Measurements from ENCODE around the gene ZNF407. TPM values are rescaled to one million over a fixed set of nuclear protein-coding genes. Genes with fewer than 3 reads are reported as not detected.

Gene ZNF407
- total RNA-seq, 1 donor from 2014 or later, result 9.0 TPM

DNA sequence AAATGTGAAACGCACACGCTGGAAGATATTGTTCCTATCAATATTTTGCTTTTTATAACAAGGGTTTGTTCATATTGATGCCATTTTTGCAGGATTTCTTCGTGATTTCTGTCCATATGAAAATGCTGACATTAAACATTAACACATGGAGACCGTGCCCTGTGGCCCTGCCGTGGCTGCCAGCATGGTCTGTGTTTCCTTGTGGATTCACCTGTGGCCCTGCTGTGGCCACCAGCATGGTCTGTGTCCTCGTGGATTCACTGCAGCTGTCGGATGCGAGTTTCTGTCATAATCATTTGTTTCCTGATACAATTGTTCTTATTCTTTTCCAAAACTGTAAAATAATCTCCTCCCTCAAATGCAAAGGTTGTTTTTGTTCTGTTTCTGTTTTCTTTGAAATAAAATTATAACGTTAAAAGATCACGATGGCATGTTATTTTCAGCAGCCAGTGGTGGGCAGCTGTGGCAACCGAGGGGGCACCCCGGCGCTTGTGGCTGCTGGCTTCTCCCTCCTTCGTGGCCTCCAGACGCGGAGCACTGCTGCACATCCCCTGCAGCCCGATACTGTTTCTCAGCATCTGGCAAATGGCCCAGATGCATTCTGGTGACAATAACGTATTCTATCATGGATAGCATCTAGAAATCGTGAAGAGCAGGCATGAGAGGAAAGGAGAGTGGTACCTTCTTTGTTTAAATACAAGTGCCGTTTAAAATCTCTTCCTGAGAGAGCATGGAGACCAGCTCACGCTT is 467.8 kb downstream of the ZNF407 start:
- Mint-ChIP-seq H3K27ac (no peak overlapping the region), H3K4me1 (peaks cover under 1% of the 10 kb centered on the region), H3K36me3 (no peaks in the 10 kb centered on the region), H3K4me3 (no peak overlapping the region), H3K9me3 (peaks cover 7% of the 10 kb centered on the region), H3K27me3 (ENCODE audit: insufficient read depth, low read depth) (peaks cover 3% of the 10 kb centered on the region)
- H3K9ac ChIP-seq, result no peak overlapping the region
- H3K27ac ChIP-seq, result no peak overlapping the region
- H3K79me2 ChIP-seq (ENCODE audit: low read depth), result no peaks in the 10 kb centered on the region
- TF ChIP-seq EZH2 (IDR thresholded peaks at IDR 0.05), result no peak
- no peak for TF ChIP-seq EZH2phosphoT487 (IDR thresholded peaks at IDR 0.05)
- TF ChIP-seq, protein P1, sequence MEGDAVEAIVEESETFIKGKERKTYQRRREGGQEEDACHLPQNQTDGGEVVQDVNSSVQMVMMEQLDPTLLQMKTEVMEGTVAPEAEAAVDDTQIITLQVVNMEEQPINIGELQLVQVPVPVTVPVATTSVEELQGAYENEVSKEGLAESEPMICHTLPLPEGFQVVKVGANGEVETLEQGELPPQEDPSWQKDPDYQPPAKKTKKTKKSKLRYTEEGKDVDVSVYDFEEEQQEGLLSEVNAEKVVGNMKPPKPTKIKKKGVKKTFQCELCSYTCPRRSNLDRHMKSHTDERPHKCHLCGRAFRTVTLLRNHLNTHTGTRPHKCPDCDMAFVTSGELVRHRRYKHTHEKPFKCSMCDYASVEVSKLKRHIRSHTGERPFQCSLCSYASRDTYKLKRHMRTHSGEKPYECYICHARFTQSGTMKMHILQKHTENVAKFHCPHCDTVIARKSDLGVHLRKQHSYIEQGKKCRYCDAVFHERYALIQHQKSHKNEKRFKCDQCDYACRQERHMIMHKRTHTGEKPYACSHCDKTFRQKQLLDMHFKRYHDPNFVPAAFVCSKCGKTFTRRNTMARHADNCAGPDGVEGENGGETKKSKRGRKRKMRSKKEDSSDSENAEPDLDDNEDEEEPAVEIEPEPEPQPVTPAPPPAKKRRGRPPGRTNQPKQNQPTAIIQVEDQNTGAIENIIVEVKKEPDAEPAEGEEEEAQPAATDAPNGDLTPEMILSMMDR (IDR thresholded peaks at IDR 0.05), result no peak
- H3K27me3 ChIP-seq, result no peaks in the 10 kb centered on the region
- H2AFZ ChIP-seq (replicated peaks), result no peak overlapping the region
- H3K4me3 ChIP-seq, result no peak overlapping the region
- H3K4me2 ChIP-seq, result no peak overlapping the region
- H3K36me3 ChIP-seq, result no peaks in the 10 kb centered on the region
- no peaks in the 10 kb centered on the region for H4K20me1 ChIP-seq (ENCODE audit: low read depth)
- no peaks in the 10 kb centered on the region for H3K4me1 ChIP-seq
- no peaks in the 10 kb centered on the region for H3F3A ChIP-seq (ENCODE audit: low read depth)
- H3K9me3 ChIP-seq (ENCODE audit: low read depth), result no peaks in the 10 kb centered on the region
- DNase-seq (ENCODE audit: low spot score), result no peak

DNA sequence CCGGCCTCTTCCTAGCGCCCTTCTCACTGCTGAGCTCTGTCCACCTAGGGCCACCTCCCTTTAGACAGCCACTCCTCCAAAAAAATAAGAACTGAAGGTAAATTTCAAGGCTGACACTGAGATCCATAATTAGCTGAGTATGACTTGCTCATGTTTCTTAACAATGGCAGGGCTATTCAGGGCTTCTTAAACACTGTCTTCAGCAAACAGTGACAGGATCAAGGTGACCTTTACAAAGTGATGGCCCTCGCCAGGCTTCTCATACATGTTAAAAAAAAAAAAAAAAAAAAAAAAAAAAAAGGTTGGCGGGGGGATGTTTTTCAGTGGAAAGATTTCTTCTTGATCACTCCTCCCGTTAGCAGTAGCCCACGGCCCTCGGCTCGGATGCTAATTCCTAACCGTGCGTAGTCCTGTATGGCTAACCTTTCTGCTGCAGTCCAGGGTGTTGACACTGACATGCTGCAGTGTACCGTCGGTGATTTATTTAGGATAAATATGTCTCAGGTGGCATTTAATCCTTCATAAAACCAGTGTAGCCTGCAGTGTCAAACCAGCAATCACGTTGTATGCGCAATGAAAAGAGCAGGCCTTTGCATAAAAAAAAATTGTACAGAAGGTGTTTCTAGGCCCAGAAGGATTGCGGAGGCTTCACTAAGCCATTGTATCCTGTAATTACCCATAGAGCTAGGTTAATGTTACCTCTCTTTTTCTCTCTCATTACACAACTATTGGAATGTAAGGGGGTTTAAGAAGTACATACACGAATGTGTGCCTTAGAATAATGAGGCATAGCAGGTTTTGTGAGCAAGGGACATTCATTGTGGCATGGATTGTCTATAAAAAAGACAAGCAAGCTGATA is 468.6 kb downstream of the ZNF407 start:
- Histone ChIP-seq H3F3A (ENCODE audit: low read depth) (no peaks in the 10 kb centered on the region), H3K36me3 (no peaks in the 10 kb centered on the region), H4K20me1 (ENCODE audit: low read depth) (no peaks in the 10 kb centered on the region), H3K4me1 (no peaks in the 10 kb centered on the region), H3K4me2 (no peak overlapping the region), H3K4me3 (no peak overlapping the region), H3K9me3 (ENCODE audit: low read depth) (no peaks in the 10 kb centered on the region), H2AFZ (replicated peaks) (no peak overlapping the region), H3K27ac (no peak overlapping the region), H3K9ac (no peak overlapping the region), H3K27me3 (no peaks in the 10 kb centered on the region), H3K79me2 (ENCODE audit: low read depth) (no peaks in the 10 kb centered on the region)
- peaks cover 3% of the 10 kb centered on the region for H3K27me3 Mint-ChIP-seq (ENCODE audit: insufficient read depth, low read depth)
- H3K4me3 Mint-ChIP-seq, result no peak overlapping the region
- TF ChIP-seq EZH2 (IDR thresholded peaks at IDR 0.05) (no peak), EZH2phosphoT487 (IDR thresholded peaks at IDR 0.05) (no peak)
- TF ChIP-seq, protein P1 (IDR thresholded peaks at IDR 0.05), result no peak
- no peaks in the 10 kb centered on the region for H3K36me3 Mint-ChIP-seq
- DNase-seq (ENCODE audit: low spot score), result no peak
- H3K27ac Mint-ChIP-seq, result no peak overlapping the region
- peaks cover 9% of the 10 kb centered on the region for H3K4me1 Mint-ChIP-seq
- peaks cover 3% of the 10 kb centered on the region for H3K9me3 Mint-ChIP-seq

DNA sequence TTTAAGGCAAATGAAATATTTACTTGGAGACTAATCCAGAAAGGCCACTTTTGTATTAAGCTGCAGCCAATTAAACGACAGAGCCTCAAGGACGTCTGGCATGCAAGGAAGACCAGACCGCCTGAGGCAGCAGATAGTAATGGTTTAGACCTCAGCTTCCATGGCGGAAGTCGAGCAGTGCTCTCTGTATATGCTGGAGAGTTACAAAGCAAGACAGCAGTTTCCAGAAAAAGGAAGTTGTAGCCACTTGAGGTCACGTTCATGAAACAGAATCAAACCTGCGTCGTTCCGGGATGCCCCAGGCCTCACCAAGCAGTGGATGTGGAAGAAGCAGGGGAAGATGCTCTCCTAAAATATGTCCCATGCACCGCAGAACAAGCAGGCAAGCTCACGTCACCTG is 469.3 kb downstream of the ZNF407 start:
- H3K9me3 Mint-ChIP-seq, result no peaks in the 10 kb centered on the region
- Histone ChIP-seq H3K9me3 (ENCODE audit: low read depth) (no peaks in the 10 kb centered on the region), H3K79me2 (ENCODE audit: low read depth) (no peaks in the 10 kb centered on the region), H3K36me3 (no peaks in the 10 kb centered on the region), H3K4me3 (no peak overlapping the region), H3K9ac (no peak overlapping the region), H2AFZ (replicated peaks) (no peak overlapping the region), H3K4me2 (no peak overlapping the region), H3K27ac (no peak overlapping the region), H3F3A (ENCODE audit: low read depth) (no peaks in the 10 kb centered on the region), H3K4me1 (no peaks in the 10 kb centered on the region), H4K20me1 (ENCODE audit: low read depth) (no peaks in the 10 kb centered on the region), H3K27me3 (no peaks in the 10 kb centered on the region)
- peaks cover 3% of the 10 kb centered on the region for H3K27me3 Mint-ChIP-seq (ENCODE audit: insufficient read depth, low read depth)
- H3K36me3 Mint-ChIP-seq, result no peaks in the 10 kb centered on the region
- H3K4me3 Mint-ChIP-seq, result no peak overlapping the region
- DNase-seq (ENCODE audit: low spot score), result no peak
- TF ChIP-seq, protein P1 (IDR thresholded peaks at IDR 0.05), result no peak
- TF ChIP-seq EZH2 (IDR thresholded peaks at IDR 0.05), result no peak
- no peak for TF ChIP-seq EZH2phosphoT487 (IDR thresholded peaks at IDR 0.05)
- no peak overlapping the region for H3K27ac Mint-ChIP-seq
- H3K4me1 Mint-ChIP-seq, result peaks cover 10% of the 10 kb centered on the region

Data from neural progenitor cell (in vitro differentiated cells).